Neural cell (in vitro differentiated cells): ENCODE measurements around the gene CRB3. TPM values are rescaled to one million over a fixed set of nuclear protein-coding genes. Genes with fewer than 3 reads are reported as not detected.

ENCODE experiments used
- H2AFZ ChIP-seq: fragments of 200-600, 300-800 bp; sonication (generic), shearing (Covaris generic); 2 replicates; pipeline ENCODE4 v1.6.0; 2014; ENCODE audit warnings: low read depth, mild to moderate bottlenecking, antibody characterized with exemption, low read length, moderate library complexity
- H3F3A ChIP-seq: fragments of 200-600 bp; shearing (Covaris generic); 2 replicates; pipeline ENCODE4 v1.6.1; 2016; ENCODE audit warnings: mild to moderate bottlenecking, moderate library complexity, mixed read lengths, antibody characterized with exemption, low read length; ENCODE audit not compliant: insufficient read depth, poor library complexity, severe bottlenecking
- H3K27ac ChIP-seq: fragments of 200-600, 300-800 bp; sonication (generic), shearing (Covaris generic); 2 replicates; pipeline ENCODE4 v1.5.1; 2014; ENCODE audit warnings: mild to moderate bottlenecking, low read length, moderate library complexity
- H3K27me3 ChIP-seq: fragments of 300-800, 200-600 bp; sonication (generic), shearing (Covaris generic); 2 replicates; pipeline ENCODE4 v1.6.0; 2014; ENCODE audit warnings: mild to moderate bottlenecking, low read depth, low read length, moderate library complexity; ENCODE audit not compliant: insufficient read depth
- H3K36me3 ChIP-seq: fragments of 300-800, 200-600 bp; sonication (generic), shearing (Covaris generic); 2 replicates; pipeline ENCODE4 v1.5.1; 2014; ENCODE audit warnings: mild to moderate bottlenecking, antibody characterized with exemption, low read length, moderate library complexity; ENCODE audit not compliant: insufficient read depth
- H3K4me2 ChIP-seq: fragments of 300-800, 200-600 bp; sonication (generic), shearing (Covaris generic); 2 replicates; pipeline ENCODE4 v1.6.0; 2014; ENCODE audit warnings: mild to moderate bottlenecking, low read length
- H3K4me3 ChIP-seq: fragments of 300-800, 200-600 bp; sonication (generic), shearing (Covaris generic); 2 replicates; pipeline ENCODE4 v1.5.1; 2014; ENCODE audit warnings: mild to moderate bottlenecking, low read length, moderate library complexity
- H3K79me2 ChIP-seq: fragments of 200-600 bp; shearing (Covaris generic); replicated peaks from 2 replicates; pipeline ENCODE4 v1.6.0; 2014; ENCODE audit warnings: mild to moderate bottlenecking, low read length, moderate library complexity; ENCODE audit not compliant: insufficient read depth
- H3K9ac ChIP-seq: fragments of 300-800, 200-600 bp; sonication (generic), shearing (Covaris generic); 2 replicates; pipeline ENCODE4 v1.6.1; 2016; ENCODE audit warnings: mild to moderate bottlenecking, low read length, mixed read lengths
- H3K9me2 ChIP-seq: fragments of 200-600 bp; shearing (Covaris generic); 2 replicates; pipeline ENCODE4 v1.6.1; 2016; ENCODE audit warnings: mild to moderate bottlenecking, low read length, mixed read lengths; ENCODE audit not compliant: insufficient read depth
- H3K9me3 ChIP-seq: fragments of 200-600, 300-800 bp; sonication (generic), shearing (Covaris generic); 2 replicates; pipeline ENCODE4 v1.6.1; 2016; ENCODE audit warnings: mild to moderate bottlenecking, mixed run types, low read length, moderate library complexity, mixed read lengths
- H4K20me1 ChIP-seq: fragments of 200-600 bp; shearing (Covaris generic); 2 replicates; pipeline ENCODE4 v1.6.1; 2016; ENCODE audit warnings: mild to moderate bottlenecking, mixed run types; ENCODE audit not compliant: insufficient read depth
- CTCF ChIP-seq: fragments of 450-650 bp; IDR thresholded peaks from 2 replicates; pipeline ENCODE4 v1.5.1; 2014; ENCODE audit warnings: antibody characterized with exemption, mild to moderate bottlenecking, moderate library complexity; ENCODE audit not compliant: poor library complexity, severe bottlenecking
- EP300 ChIP-seq: fragments of 450-650 bp; conservative IDR thresholded peaks from 2 replicates; pipeline ENCODE4 v1.6.1; 2014; ENCODE audit warnings: antibody characterized with exemption, mild to moderate bottlenecking, moderate library complexity; ENCODE audit not compliant: poor library complexity, severe bottlenecking
- EZH2 ChIP-seq: fragments of 200-600, 300-800 bp; shearing (Covaris generic), sonication (generic); IDR thresholded peaks from 2 replicates; pipeline ENCODE4 v1.6.1; 2014; ENCODE audit warnings: antibody characterized with exemption, low read length, borderline replicate concordance, mild to moderate bottlenecking; ENCODE audit not compliant: insufficient read depth, poor library complexity, severe bottlenecking
- MXI1 ChIP-seq: fragments of 450-650 bp; conservative IDR thresholded peaks from 2 replicates; pipeline ENCODE4 v1.6.1; 2014; ENCODE audit warnings: antibody characterized with exemption, mild to moderate bottlenecking; ENCODE audit not compliant: poor library complexity, severe bottlenecking
- POLR2AphosphoS5 ChIP-seq: IDR thresholded peaks from 2 replicates; pipeline ENCODE4 v1.6.1; 2012
- RAD21 ChIP-seq: fragments of 450-650 bp; conservative IDR thresholded peaks from 2 replicates; pipeline ENCODE4 v1.6.1; 2014; ENCODE audit warnings: antibody characterized with exemption, mild to moderate bottlenecking, moderate library complexity
- REST ChIP-seq: IDR thresholded peaks from 2 replicates; pipeline ENCODE4 v1.6.1; 2012; ENCODE audit warnings: borderline replicate concordance
- SMC3 ChIP-seq: fragments of 450-650 bp; conservative IDR thresholded peaks from 2 replicates; pipeline ENCODE4 v1.6.1; 2014; ENCODE audit warnings: antibody characterized with exemption, mild to moderate bottlenecking, moderate library complexity; ENCODE audit not compliant: poor library complexity
- TAF1 ChIP-seq: IDR thresholded peaks from 2 replicates; pipeline ENCODE4 v1.6.1; 2012; ENCODE audit warnings: low read depth
- polyA plus RNA-seq: library from polyadenylated mRNA; depleted of rRNA; stranded (reverse); fragments of >200 nt; gene quantifications from 2 replicates; pipeline ENCODE4 v1.2.3, GENCODE V29; 2014

Gene CRB3
- polyA plus RNA-seq, 1 donor from 2014 or later: 0.43 TPM

GRCh38 chr19:6514089-6514488, 50.0 kb downstream of the CRB3 start:
- TF ChIP-seq EP300 (no peak), EZH2 (no peak)
- no peak overlapping the region for H3K4me3 ChIP-seq
- H3K27ac ChIP-seq: no peak overlapping the region

GRCh38 chr19:6514926-6515544, 51.0 kb downstream of the CRB3 start:
- Histone ChIP-seq H3K9me2 (no peaks in the 10 kb centered on the region), H3K79me2 (no peaks in the 10 kb centered on the region), H3K27ac (no peak overlapping the region)

More at GRCh38 chr19:6514089-6514488, 50.0 kb downstream of the CRB3 start:
- Histone ChIP-seq H3K36me3 (no peaks in the 10 kb centered on the region), H3F3A (no peaks in the 10 kb centered on the region), H3K79me2 (no peaks in the 10 kb centered on the region), H3K4me2 (no peak overlapping the region), H3K9me3 (no peaks in the 10 kb centered on the region), H3K9ac (no peak overlapping the region), H3K27me3 (peaks cover 5% of the 10 kb centered on the region), H3K9me2 (no peaks in the 10 kb centered on the region), H4K20me1 (no peaks in the 10 kb centered on the region), H2AFZ (no peak overlapping the region)

More at GRCh38 chr19:6514926-6515544, 51.0 kb downstream of the CRB3 start:
- no peak overlapping the region for H2AFZ ChIP-seq
- H3F3A ChIP-seq: no peaks in the 10 kb centered on the region
- H3K9me3 ChIP-seq: no peaks in the 10 kb centered on the region
- no peak overlapping the region for H3K4me2 ChIP-seq
- no peak overlapping the region for H3K9ac ChIP-seq
- no peaks in the 10 kb centered on the region for H4K20me1 ChIP-seq
- TF ChIP-seq RAD21 (no peak), EZH2 (no peak), TAF1 (no peak), CTCF (no peak), POLR2AphosphoS5 (no peak), SMC3 (no peak), REST (no peak), EP300 (no peak), MXI1 (no peak)
- H3K4me3 ChIP-seq: no peak overlapping the region
- H3K36me3 ChIP-seq: no peaks in the 10 kb centered on the region
- peaks cover 5% of the 10 kb centered on the region for H3K27me3 ChIP-seq
